Panc1 (cell line): Measurements from ENCODE around the gene PIP5K1C.

Source experiments
- CTCF ChIP-seq: fragments of 450-650 bp; IDR thresholded peaks from 2 replicates; pipeline ENCODE4 v1.5.1; 2017; ENCODE audit warnings: mild to moderate bottlenecking
- POLR2AphosphoS5 ChIP-seq: IDR thresholded peaks from 2 replicates; pipeline ENCODE4 v1.6.1; 2012; ENCODE audit warnings: mild to moderate bottlenecking, low read depth, low read length, moderate library complexity
- REST ChIP-seq, 2 experiments: IDR thresholded peaks; 2 replicates each; pipeline ENCODE4 v1.6.1; 2011 to 2012; ENCODE audit warnings: low read depth in 2 of 2, control low read depth in 1 of 2, low read length in 1 of 2, mild to moderate bottlenecking in 1 of 2, moderate library complexity in 1 of 2; ENCODE audit not compliant: insufficient read depth in 1 of 2
- SIN3A ChIP-seq: IDR thresholded peaks from 2 replicates; pipeline ENCODE4 v1.6.1; 2012; ENCODE audit warnings: low read depth, mild to moderate bottlenecking, low read length, moderate library complexity, borderline replicate concordance; ENCODE audit not compliant: insufficient read depth
- TCF7L2 ChIP-seq: IDR thresholded peaks from 2 replicates; pipeline ENCODE4 v1.6.1; 2011; ENCODE audit warnings: mild to moderate bottlenecking, low read depth, low read length, inconsistent platforms

DNA sequence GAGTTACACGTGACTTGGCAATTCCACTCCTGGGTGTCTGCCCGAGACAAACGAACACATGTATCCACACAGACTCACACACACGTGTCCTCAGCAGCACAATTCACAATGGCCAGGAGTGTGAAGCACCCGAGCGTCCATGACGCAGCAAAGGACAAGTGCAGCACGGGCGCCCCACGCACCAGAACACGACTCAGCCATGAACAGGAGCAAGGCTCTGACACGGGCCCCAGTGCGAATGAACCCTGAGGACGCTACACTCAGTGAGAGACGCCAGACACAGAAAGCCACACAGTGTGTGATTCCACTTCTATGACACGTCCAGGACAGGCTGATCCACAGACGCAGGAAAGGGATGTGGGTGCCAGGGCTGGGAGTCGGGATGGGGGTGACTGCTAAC, 36.4 kb downstream of the PIP5K1C start:
- no peak for TF ChIP-seq CTCF
- TF ChIP-seq TCF7L2: no peak
- no peak for TF ChIP-seq POLR2AphosphoS5
- TF ChIP-seq SIN3A: no peak
- no peak for TF ChIP-seq REST (IDR thresholded peaks at IDR 0.05; ENCODE audit: insufficient read depth in 1 of 2, low read depth in 2 of 2, low read length in 1 of 2)
